ENCODE measurements around the gene KLRC2.

GRCh38 chr12:10408842-10409241 lies 27.0 kb downstream of the KLRC2 start:
- no peak for TF ChIP-seq KLF7 (tag by site-specific recombination; IDR thresholded peaks at IDR 0.05; ENCODE audit: borderline replicate concordance)
- no peak for TF ChIP-seq CTCF (tag by site-specific recombination; IDR thresholded peaks at IDR 0.05)
- TF ChIP-seq PRDM1 (tag by site-specific recombination; IDR thresholded peaks at IDR 0.05), result no peak
- no peak for TF ChIP-seq ZNF266 (tag by site-specific recombination; IDR thresholded peaks at IDR 0.05; ENCODE audit: low read depth)
- TF ChIP-seq ZSCAN18 (tag by site-specific recombination; IDR thresholded peaks at IDR 0.05), result no peak
- no peak for TF ChIP-seq ZNF426 (tag by site-specific recombination; IDR thresholded peaks at IDR 0.05)
- no peak for TF ChIP-seq INSM2 (tag by site-specific recombination; IDR thresholded peaks at IDR 0.05)
